SH-SY5Y (cell line): Measurements from ENCODE around the gene SMAD3.

Experiments used
- GATA2 ChIP-seq: IDR thresholded peaks from 2 replicates; pipeline ENCODE4 v1.6.1; 2011; ENCODE audit warnings: mild to moderate bottlenecking, low read depth, low read length
- GATA3 ChIP-seq: IDR thresholded peaks from 2 replicates; pipeline ENCODE4 v1.6.1; 2011; ENCODE audit warnings: low read depth, mild to moderate bottlenecking, low read length, moderate library complexity

GRCh38 chr15:67085818-67086636 is 20.6 kb downstream of the SMAD3 start:
- TF ChIP-seq GATA2 (no peak), GATA3 (no peak)
